HepG2 (cell line): Measurements from ENCODE around the gene PLIN3. TPM values are rescaled to one million over a fixed set of nuclear protein-coding genes. Genes with fewer than 3 reads are reported as not detected.
A peak's percentile ranks its signal among the peaks of the same experiment; 100 is the strongest.

Experiments
- CENPT ChIP-seq: sonication (generic); formaldehyde crosslinking; IDR thresholded peaks from 2 replicates; pipeline ENCODE4 v1.8.0; 2022; ENCODE audit warnings: low read depth, mild to moderate bottlenecking, moderate library complexity, missing genetic modification reagents
- CSRNP1 ChIP-seq: sonication (generic); formaldehyde crosslinking; IDR thresholded peaks from 2 replicates; pipeline ENCODE4 v1.8.1; 2023; ENCODE audit warnings: mild to moderate bottlenecking, missing genetic modification reagents
- FOXO1 ChIP-seq: sonication (generic); formaldehyde crosslinking; IDR thresholded peaks from 2 replicates; pipeline ENCODE4 v1.4.0; 2020; ENCODE audit warnings: missing genetic modification reagents
- GABPB1 ChIP-seq: IDR thresholded peaks from 2 replicates; pipeline ENCODE4 v1.6.1; 2016; ENCODE audit warnings: mild to moderate bottlenecking, missing genetic modification reagents, moderate library complexity, missing compliant biosample characterization
- GATAD2A ChIP-seq: IDR thresholded peaks from 2 replicates; pipeline ENCODE4 v1.6.1; 2016
- HOXA3 ChIP-seq: sonication (generic); formaldehyde crosslinking; IDR thresholded peaks from 2 replicates; pipeline ENCODE4 v1.5.0; 2020; ENCODE audit warnings: missing genetic modification reagents
- MED8 ChIP-seq: sonication (generic); formaldehyde crosslinking; IDR thresholded peaks from 2 replicates; pipeline ENCODE4 v1.8.1; 2023; ENCODE audit warnings: mild to moderate bottlenecking, missing genetic modification reagents; ENCODE audit not compliant: insufficient replicate concordance
- POLR2A ChIP-seq, 2 experiments: IDR thresholded peaks; 2 replicates each; pipeline ENCODE4 v1.6.1; 2011; ENCODE audit warnings: low read depth in 2 of 2, low read length in 2 of 2, mild to moderate bottlenecking in 1 of 2, moderate library complexity in 1 of 2; ENCODE audit not compliant: insufficient read depth in 1 of 2
- RFX1 ChIP-seq: fragments of 450-650 bp; IDR thresholded peaks from 2 replicates; pipeline ENCODE4 v1.6.1; 2017
- RFXAP ChIP-seq: sonication (generic); formaldehyde crosslinking; IDR thresholded peaks from 2 replicates; pipeline ENCODE4 v1.4.0; 2020; ENCODE audit warnings: missing genetic modification reagents, borderline replicate concordance
- RNF2 ChIP-seq: fragments of 450-650 bp; conservative IDR thresholded peaks from 2 replicates; pipeline ENCODE4 v1.6.1; 2016; ENCODE audit warnings: low read depth
- SETDB1 ChIP-seq: sonication (generic); formaldehyde crosslinking; IDR thresholded peaks from 2 replicates; pipeline ENCODE4 v1.5.1; 2020; ENCODE audit warnings: missing genetic modification reagents, mild to moderate bottlenecking, borderline replicate concordance
- SMAD1 ChIP-seq: sonication (generic); formaldehyde crosslinking; IDR thresholded peaks from 2 replicates; pipeline ENCODE4 v1.4.0; 2020; ENCODE audit warnings: missing genetic modification reagents, low read depth, mild to moderate bottlenecking, borderline replicate concordance
- TBP ChIP-seq: sonication (generic); formaldehyde crosslinking; IDR thresholded peaks from 2 replicates; pipeline ENCODE4 v1.5.0; 2020; ENCODE audit warnings: missing genetic modification reagents
- TMF1 ChIP-seq: sonication (generic); formaldehyde crosslinking; IDR thresholded peaks from 2 replicates; pipeline ENCODE4 v1.8.1; 2022; ENCODE audit warnings: low read depth, missing genetic modification reagents
- XBP1 ChIP-seq: sonication (generic); formaldehyde crosslinking; IDR thresholded peaks from 2 replicates; pipeline ENCODE4 v1.5.0; 2020; ENCODE audit warnings: missing genetic modification reagents
- ZFX ChIP-seq: sonication (generic); formaldehyde crosslinking; IDR thresholded peaks from 2 replicates; pipeline ENCODE4 v1.4.0; 2020; ENCODE audit warnings: mild to moderate bottlenecking, low read depth, missing genetic modification reagents, moderate library complexity
- ZFY ChIP-seq: sonication (generic); formaldehyde crosslinking; IDR thresholded peaks from 2 replicates; pipeline ENCODE4 v1.4.0; 2020; ENCODE audit warnings: missing genetic modification reagents
- ZMYM3 ChIP-seq: sonication (generic); formaldehyde crosslinking; IDR thresholded peaks from 2 replicates; pipeline ENCODE4 v1.5.1; 2020; ENCODE audit warnings: mild to moderate bottlenecking, missing genetic modification reagents
- ZNF367 ChIP-seq: sonication (generic); formaldehyde crosslinking; IDR thresholded peaks from 2 replicates; pipeline ENCODE4 v1.4.0; 2020; ENCODE audit warnings: missing genetic modification reagents, borderline replicate concordance
- ZNF451 ChIP-seq: sonication (generic); formaldehyde crosslinking; IDR thresholded peaks from 2 replicates; pipeline ENCODE4 v1.5.0; 2020; ENCODE audit warnings: mild to moderate bottlenecking, missing genetic modification reagents
- ZNF678 ChIP-seq: sonication (generic); formaldehyde crosslinking; IDR thresholded peaks from 2 replicates; pipeline ENCODE4 v1.4.0; 2020; ENCODE audit warnings: mild to moderate bottlenecking, missing genetic modification reagents
- ZNF766 ChIP-seq: sonication (generic); formaldehyde crosslinking; IDR thresholded peaks from 2 replicates; pipeline ENCODE4 v1.5.0; 2020; ENCODE audit warnings: missing genetic modification reagents, borderline replicate concordance
- ZNF792 ChIP-seq: IDR thresholded peaks from 2 replicates; pipeline ENCODE4 v1.6.1; 2016
- ZSCAN22 ChIP-seq: sonication (generic); formaldehyde crosslinking; IDR thresholded peaks from 2 replicates; pipeline ENCODE4 v1.4.0; 2020; ENCODE audit warnings: mild to moderate bottlenecking, missing genetic modification reagents
- polyA plus RNA-seq, 8 experiments: library from polyadenylated mRNA; depleted of rRNA in 3 of 8; stranded (reverse) in 7 of 8; unstranded in 1 of 8; fragments of >200 nt; fragmentation: Illumina TruSeq in 4 of 8; extraction: Trizol in 4 of 8; gene quantifications; 2 replicates each; pipeline versions ENCODE4 v1.2.1 to v1.2.3, GENCODE V29; 2011 to 2016; ENCODE audit warnings: low read depth in 4 of 8, missing spikeins in 1 of 8, mixed read lengths in 1 of 8; ENCODE audit not compliant: insufficient read depth in 1 of 8
- total RNA-seq, 5 experiments: library from RNA; depleted of rRNA; stranded (reverse); fragments of >200 nt; fragmentation: Illumina TruSeq; extraction: Trizol; gene quantifications; 2 replicates each; pipeline ENCODE4 v1.2.3, GENCODE V29; 2016; ENCODE audit warnings: low read depth in 1 of 5
- TF ChIP-seq, protein P1 (sequence below): sonication (generic); formaldehyde crosslinking; IDR thresholded peaks from 2 replicates; pipeline ENCODE4 v1.4.0; 2020; ENCODE audit warnings: missing genetic modification reagents, borderline replicate concordance
- TF ChIP-seq, protein P2 (sequence below): sonication (generic); formaldehyde crosslinking; IDR thresholded peaks from 2 replicates; pipeline ENCODE4 v1.5.1; 2020; ENCODE audit warnings: missing genetic modification reagents, mild to moderate bottlenecking, borderline replicate concordance

PLIN3 gene
- total and polyA plus RNA-seq, 2 of the 13 experiments (the other 11 are each of a cell fraction or from before 2014, with no cell fraction given) = 49.3 to 57.9 TPM

- TF ChIP-seq GABPB1 (CRISPR knock-in tag) (peak; percentile 28; the same call in 1 of the 2 replicates), RFXAP (CRISPR knock-in tag) (no peak), TMF1 (no peak), MED8 (CRISPR knock-in tag) (no peak), ZNF766 (no peak), ZNF451 (CRISPR knock-in tag) (no peak), ZSCAN22 (CRISPR knock-in tag) (no peak), RFX1 (no peak), HOXA3 (CRISPR knock-in tag) (peak; percentile 21; the same call in 1 of the 2 replicates), ZFX (peak; percentile 65), ZNF792 (CRISPR knock-in tag) (no peak), CSRNP1 (CRISPR knock-in tag) (no peak), POLR2A (IDR thresholded peaks at IDR 0.05; ENCODE audit: insufficient read depth in 1 of 2, low read depth in 2 of 2, low read length in 2 of 2) (no peak), CENPT (CRISPR knock-in tag) (no peak), FOXO1 (CRISPR knock-in tag) (0 out of 2 replicates have a peak, but pooled peaks have one; percentile 22), ZFY (peak; percentile 37; the same call in 1 of the 2 replicates), SMAD1 (CRISPR knock-in tag) (no peak), ZNF678 (CRISPR knock-in tag) (0 out of 2 replicates have a peak, but pooled peaks have one; percentile 17), XBP1 (CRISPR knock-in tag) (no peak), ZMYM3 (CRISPR knock-in tag) (peak; percentile 89), RNF2 (no peak), GATAD2A (CRISPR knock-in tag) (peak; percentile 63), SETDB1 (CRISPR knock-in tag) (no peak), ZNF367 (CRISPR knock-in tag) (no peak), TBP (CRISPR knock-in tag) (no peak)
- TF ChIP-seq, protein P1, sequence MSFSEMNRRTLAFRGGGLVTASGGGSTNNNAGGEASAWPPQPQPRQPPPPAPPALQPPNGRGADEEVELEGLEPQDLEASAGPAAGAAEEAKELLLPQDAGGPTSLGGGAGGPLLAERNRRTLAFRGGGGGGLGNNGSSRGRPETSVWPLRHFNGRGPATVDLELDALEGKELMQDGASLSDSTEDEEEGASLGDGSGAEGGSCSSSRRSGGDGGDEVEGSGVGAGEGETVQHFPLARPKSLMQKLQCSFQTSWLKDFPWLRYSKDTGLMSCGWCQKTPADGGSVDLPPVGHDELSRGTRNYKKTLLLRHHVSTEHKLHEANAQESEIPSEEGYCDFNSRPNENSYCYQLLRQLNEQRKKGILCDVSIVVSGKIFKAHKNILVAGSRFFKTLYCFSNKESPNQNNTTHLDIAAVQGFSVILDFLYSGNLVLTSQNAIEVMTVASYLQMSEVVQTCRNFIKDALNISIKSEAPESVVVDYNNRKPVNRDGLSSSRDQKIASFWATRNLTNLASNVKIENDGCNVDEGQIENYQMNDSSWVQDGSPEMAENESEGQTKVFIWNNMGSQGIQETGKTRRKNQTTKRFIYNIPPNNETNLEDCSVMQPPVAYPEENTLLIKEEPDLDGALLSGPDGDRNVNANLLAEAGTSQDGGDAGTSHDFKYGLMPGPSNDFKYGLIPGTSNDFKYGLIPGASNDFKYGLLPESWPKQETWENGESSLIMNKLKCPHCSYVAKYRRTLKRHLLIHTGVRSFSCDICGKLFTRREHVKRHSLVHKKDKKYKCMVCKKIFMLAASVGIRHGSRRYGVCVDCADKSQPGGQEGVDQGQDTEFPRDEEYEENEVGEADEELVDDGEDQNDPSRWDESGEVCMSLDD = no peak
- TF ChIP-seq, protein P2, sequence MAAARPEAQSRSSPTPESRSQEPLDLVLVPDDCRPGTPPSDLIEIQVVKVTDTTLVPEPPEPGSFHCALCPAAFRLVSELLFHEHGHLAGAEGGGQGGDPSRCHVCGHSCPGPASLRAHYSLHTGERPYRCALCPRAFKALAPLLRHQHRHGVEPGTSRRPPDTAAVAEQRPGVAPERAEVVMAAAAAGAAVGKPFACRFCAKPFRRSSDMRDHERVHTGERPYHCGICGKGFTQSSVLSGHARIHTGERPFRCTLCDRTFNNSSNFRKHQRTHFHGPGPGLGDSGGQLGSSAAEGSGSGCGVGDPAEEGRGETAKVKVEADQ = 0 out of 2 replicates have a peak, but pooled peaks have one; percentile 24
Observed at GRCh38 chr19:4803736-4804695, 63.5 kb downstream of the PLIN3 start (continued).
